Measurements from ENCODE around the gene ARHGAP10. TPM values are rescaled to one million over a fixed set of nuclear protein-coding genes. Genes with fewer than 3 reads are reported as not detected.

Gene ARHGAP10
- 7.4 and 8.3 TPM in 2 replicates for total RNA-seq

GRCh38 chr4:147731580-147732517 is at the start of gene ARHGAP10:
Gene ARHGAP10, plus strand, starts transcription at chr4:147732088. Its CDS starts 214 bp downstream, at chr4:147732302.
- no peaks in the 10 kb centered on the region for H3K36me3 Mint-ChIP-seq (ENCODE audit: low read depth)
- H3K9me3 Mint-ChIP-seq: no peaks in the 10 kb centered on the region
- H3K27ac Mint-ChIP-seq: peak within 1 kb of the TSS; percentile 90
- H3K27me3 Mint-ChIP-seq: peaks cover 36% of the 10 kb centered on the region
- peaks cover 34% of the 10 kb centered on the region for H3K4me1 Mint-ChIP-seq
- intact Hi-C loops (cut with micrococcal nuclease): loop anchor here (1.0 to 10.0 kb wide), 5 partner anchors 48 to 710 kb away; partner anchors contain the start of genes NR3C2, PRMT9 and TMEM184C
- DNase-seq: peak; percentile 88
- peak within 1 kb of the TSS; percentile 94 for H3K4me3 Mint-ChIP-seq

- H3K27me3 Mint-ChIP-seq: peaks cover 8% of the 10 kb centered on the region
- peaks cover 25% of the 10 kb centered on the region for H3K4me1 Mint-ChIP-seq
- H3K9me3 Mint-ChIP-seq: no peaks in the 10 kb centered on the region
- no peak for DNase-seq
- H3K36me3 Mint-ChIP-seq (ENCODE audit: low read depth): peaks cover 13% of the 10 kb centered on the region
- intact Hi-C loops (cut with micrococcal nuclease): no loop called here
- peak overlapping the region; percentile 99 for H3K4me3 Mint-ChIP-seq
- H3K27ac Mint-ChIP-seq: peak overlapping the region; percentile 97
Measured at GRCh38 chr4:147682755-147683154, 49.1 kb upstream of the ARHGAP10 start.

- peak; percentile 72 for DNase-seq
- H3K36me3 Mint-ChIP-seq (ENCODE audit: low read depth): peaks cover 11% of the 10 kb centered on the region
Measured at GRCh38 chr4:147683188-147683591, 48.7 kb upstream of the ARHGAP10 start.

GRCh38 chr4:147683717-147684700 is 47.9 kb upstream of the ARHGAP10 start, which contains the start of gene PRMT9:
Gene PRMT9, minus strand, starts transcription at chr4:147684163. Its CDS starts 176 bp downstream, at chr4:147683987.
- Mint-ChIP-seq H3K4me1 (peaks cover 28% of the 10 kb centered on the region), H3K9me3 (no peaks in the 10 kb centered on the region), H3K27ac (peak within 1 kb of the TSS; percentile 97), H3K4me3 (peak within 1 kb of the TSS; percentile 99), H3K27me3 (peaks cover 8% of the 10 kb centered on the region), H3K36me3 (ENCODE audit: low read depth) (peaks cover 5% of the 10 kb centered on the region)
- peak; percentile 97 for DNase-seq
- intact Hi-C loops (cut with micrococcal nuclease): loop anchor here (1.0 kb wide), 3 partner anchors 47 to 758 kb away; partner anchors contain the start of genes NR3C2 and TMEM184C

More at GRCh38 chr4:147683188-147683591, 48.7 kb upstream of the ARHGAP10 start:
- intact Hi-C loops (cut with micrococcal nuclease): no loop called here
- H3K27me3 Mint-ChIP-seq: peaks cover 8% of the 10 kb centered on the region
- no peaks in the 10 kb centered on the region for H3K9me3 Mint-ChIP-seq
- H3K4me3 Mint-ChIP-seq: peak overlapping the region; percentile 99
- H3K4me1 Mint-ChIP-seq: peaks cover 25% of the 10 kb centered on the region
- peak overlapping the region; percentile 97 for H3K27ac Mint-ChIP-seq

GRCh38 chr4:147689067-147689466 is 42.8 kb upstream of the ARHGAP10 start:
- intact Hi-C loops (cut with micrococcal nuclease): no loop called here
- Mint-ChIP-seq H3K4me1 (peaks cover 13% of the 10 kb centered on the region), H3K36me3 (ENCODE audit: low read depth) (no peaks in the 10 kb centered on the region), H3K4me3 (no peak overlapping the region), H3K27me3 (peaks cover 14% of the 10 kb centered on the region), H3K9me3 (no peaks in the 10 kb centered on the region), H3K27ac (no peak overlapping the region)
- DNase-seq: peak; percentile 58

- peaks cover 5% of the 10 kb centered on the region for H3K4me1 Mint-ChIP-seq
- H3K4me3 Mint-ChIP-seq: no peak overlapping the region
- H3K27ac Mint-ChIP-seq: no peak overlapping the region
- no peaks in the 10 kb centered on the region for H3K9me3 Mint-ChIP-seq
- no peaks in the 10 kb centered on the region for H3K36me3 Mint-ChIP-seq (ENCODE audit: low read depth)
- H3K27me3 Mint-ChIP-seq: peaks cover 14% of the 10 kb centered on the region
- intact Hi-C loops (cut with micrococcal nuclease): no loop called here
- no peak for DNase-seq
Measured at GRCh38 chr4:147691820-147692219, 40.1 kb upstream of the ARHGAP10 start.

GRCh38 chr4:147693218-147693617 is 38.7 kb upstream of the ARHGAP10 start:
- Mint-ChIP-seq H3K9me3 (no peaks in the 10 kb centered on the region), H3K36me3 (ENCODE audit: low read depth) (no peaks in the 10 kb centered on the region), H3K4me1 (peaks cover 5% of the 10 kb centered on the region), H3K4me3 (no peak overlapping the region), H3K27me3 (peaks cover 20% of the 10 kb centered on the region), H3K27ac (no peak overlapping the region)
- no peak for DNase-seq
- intact Hi-C loops (cut with micrococcal nuclease): no loop called here

GRCh38 chr4:147696866-147697265 is 35.0 kb upstream of the ARHGAP10 start:
- Mint-ChIP-seq H3K27me3 (peaks cover 24% of the 10 kb centered on the region), H3K4me3 (no peak overlapping the region), H3K9me3 (no peaks in the 10 kb centered on the region), H3K4me1 (no peaks in the 10 kb centered on the region), H3K27ac (no peak overlapping the region), H3K36me3 (ENCODE audit: low read depth) (no peaks in the 10 kb centered on the region)
- intact Hi-C loops (cut with micrococcal nuclease): no loop called here
- DNase-seq: peak; percentile 24

GRCh38 chr4:147704846-147705245 is 27.0 kb upstream of the ARHGAP10 start:
- Mint-ChIP-seq H3K27ac (no peak overlapping the region), H3K4me3 (no peak overlapping the region), H3K4me1 (peaks cover 3% of the 10 kb centered on the region), H3K9me3 (no peaks in the 10 kb centered on the region), H3K36me3 (ENCODE audit: low read depth) (no peaks in the 10 kb centered on the region), H3K27me3 (peaks cover 16% of the 10 kb centered on the region)
- no peak for DNase-seq
- intact Hi-C loops (cut with micrococcal nuclease): no loop called here

- Mint-ChIP-seq H3K27me3 (peaks cover 10% of the 10 kb centered on the region), H3K27ac (no peak overlapping the region), H3K9me3 (no peaks in the 10 kb centered on the region), H3K4me1 (peaks cover 3% of the 10 kb centered on the region), H3K4me3 (no peak overlapping the region), H3K36me3 (ENCODE audit: low read depth) (no peaks in the 10 kb centered on the region)
- intact Hi-C loops (cut with micrococcal nuclease): loop anchor here (1.0 to 2.0 kb wide), 2 partner anchors 158 to 189 kb away; no protein-coding TSS in a partner anchor
- peak; percentile 81 for DNase-seq
Measured at GRCh38 chr4:147707892-147708672, 23.8 kb upstream of the ARHGAP10 start.

GRCh38 chr4:147709999-147710398 is 21.9 kb upstream of the ARHGAP10 start:
- H3K27me3 Mint-ChIP-seq: peaks cover 10% of the 10 kb centered on the region
- DNase-seq: no peak
- peaks cover 3% of the 10 kb centered on the region for H3K4me1 Mint-ChIP-seq
- no peak overlapping the region for H3K27ac Mint-ChIP-seq
- no peak overlapping the region for H3K4me3 Mint-ChIP-seq
- H3K36me3 Mint-ChIP-seq (ENCODE audit: low read depth): no peaks in the 10 kb centered on the region
- H3K9me3 Mint-ChIP-seq: no peaks in the 10 kb centered on the region
- intact Hi-C loops (cut with micrococcal nuclease): loop anchor here (2.0 kb wide), 1 partner anchor 191 kb away; no protein-coding TSS in a partner anchor

GRCh38 chr4:147714575-147715401 is 17.1 kb upstream of the ARHGAP10 start:
- no peak for DNase-seq
- intact Hi-C loops (cut with micrococcal nuclease): no loop called here
- H3K27ac Mint-ChIP-seq: no peak overlapping the region
- peaks cover 2% of the 10 kb centered on the region for H3K4me1 Mint-ChIP-seq
- H3K9me3 Mint-ChIP-seq: no peaks in the 10 kb centered on the region
- H3K36me3 Mint-ChIP-seq (ENCODE audit: low read depth): no peaks in the 10 kb centered on the region
- H3K27me3 Mint-ChIP-seq: peaks cover 17% of the 10 kb centered on the region
- no peak overlapping the region for H3K4me3 Mint-ChIP-seq
